ENCODE results near the gene CIDEB. TPM values are rescaled to one million over a fixed set of nuclear protein-coding genes. Genes with fewer than 3 reads are reported as not detected.

Gene CIDEB
- total and polyA plus RNA-seq, 8 donors: 6.3 to 15.0 (median 9.6) TPM

GRCh38 chr14:24297190-24297964 lies 10.4 kb downstream of the CIDEB start:
- intact Hi-C loops (cut with DNase I): loop anchor here in 1 of 3 donors (5.0 kb wide), 1 partner anchor 50 kb away; no protein-coding TSS in a partner anchor
- Histone ChIP-seq H3K4me3 (no peak overlapping the region), H3K27me3 (no peaks in the 10 kb centered on the region), H3K36me3 (peaks cover 0 to 24% (median 8%) of the 10 kb centered on the region in 3 donors), H3K9me3 (no peaks in the 10 kb centered on the region), H3K27ac (peak overlapping the region in 1 of 4 donors; percentile 4), H3K4me1 (peaks cover 9 to 29% (median 13%) of the 10 kb centered on the region in 3 donors)
- ATAC-seq (peak in 3 of 4 donors; percentile 22 to 49 (median 42)), FAIRE-seq (no peak), DNase-seq (no peak)
- 25 to 34% methylated on average over 5 of the region's 5 CpGs for WGBS, 2 donors
- TF ChIP-seq CTCF (IDR thresholded peaks at IDR 0.05): peak in 2 of 4 donors; percentile 15 to 30

- Histone ChIP-seq H3K27ac (peak overlapping the region in 1 of 4 donors; percentile 4), H3K4me1 (peaks cover 9 to 29% (median 13%) of the 10 kb centered on the region in 3 donors), H3K36me3 (peaks cover 0 to 25% (median 8%) of the 10 kb centered on the region in 3 donors), H3K4me3 (no peak overlapping the region), H3K27me3 (no peaks in the 10 kb centered on the region), H3K9me3 (no peaks in the 10 kb centered on the region)
- DNase-seq (peak in 4 of 6 donors; percentile 14 to 69 (median 53)), FAIRE-seq (no peak), ATAC-seq (peak; percentile 41 to 68 (median 63))
- intact Hi-C loops (cut with DNase I): loop anchor here in 1 of 3 donors (5.0 kb wide), 1 partner anchor 49 kb away; no protein-coding TSS in a partner anchor
- peak; percentile 40 to 64 (median 59) for TF ChIP-seq CTCF (IDR thresholded peaks at IDR 0.05)
- 58 to 60% methylated on average over 12 of the region's 12 CpGs for WGBS, 2 donors
Observed at GRCh38 chr14:24296341-24297157, 11.2 kb downstream of the CIDEB start.

- intact Hi-C loops (cut with DNase I): no loop called here
Observed at GRCh38 chr14:24293525-24293924, 14.3 kb downstream of the CIDEB start.

GRCh38 chr14:24292118-24292807 lies 15.5 kb downstream of the CIDEB start:
- peak in 1 of 6 donors; percentile 32 for DNase-seq
- no peaks in the 10 kb centered on the region for H3K27me3 ChIP-seq

More at GRCh38 chr14:24293525-24293924, 14.3 kb downstream of the CIDEB start:
- DNase-seq: no peak
- no peak for TF ChIP-seq CTCF (IDR thresholded peaks at IDR 0.05)
- 92 to 97% methylated on average over 2 of the region's 2 CpGs for WGBS, 2 donors
- H3K36me3 ChIP-seq: peaks cover 0 to 34% (median 8%) of the 10 kb centered on the region in 3 donors
- H3K27me3 ChIP-seq: no peaks in the 10 kb centered on the region
- no peak for ATAC-seq
- peaks cover 0 to 18% (median 11%) of the 10 kb centered on the region in 3 donors for H3K4me1 ChIP-seq
- no peaks in the 10 kb centered on the region for H3K9me3 ChIP-seq
- no peak for FAIRE-seq
- H3K27ac ChIP-seq: no peak overlapping the region
- H3K4me3 ChIP-seq: no peak overlapping the region

More at GRCh38 chr14:24292118-24292807, 15.5 kb downstream of the CIDEB start:
- Histone ChIP-seq H3K27ac (no peak overlapping the region), H3K36me3 (peaks cover 0 to 34% (median 8%) of the 10 kb centered on the region in 3 donors), H3K4me1 (peaks cover 0 to 5% (median 5%) of the 10 kb centered on the region in 3 donors), H3K4me3 (no peak overlapping the region), H3K9me3 (no peaks in the 10 kb centered on the region)
- no peak for ATAC-seq
- intact Hi-C loops (cut with DNase I): no loop called here
- 90 to 91% methylated on average over 11 of the region's 11 CpGs for WGBS, 2 donors
- no peak for TF ChIP-seq CTCF (IDR thresholded peaks at IDR 0.05)
- FAIRE-seq: no peak
